IPS DF 6.9 (cell line): ENCODE results near the gene LHPP.

Experiments used
- DNase-seq: peaks from one replicate; pipeline ENCODE4 v3.0.0-alpha.2; 2013; ENCODE audit warnings: low read depth, low spot score
- H3K27ac ChIP-seq: one replicate; pipeline ENCODE4 v1.5.1; 2013; ENCODE audit warnings: low read length, control low read depth
- H3K27me3 ChIP-seq: 2 replicates; pipeline ENCODE4 v1.6.1; 2013; ENCODE audit warnings: mild to moderate bottlenecking, low read length; ENCODE audit not compliant: control insufficient read depth, insufficient read depth
- H3K36me3 ChIP-seq: 2 replicates; pipeline ENCODE4 v1.6.1; 2013; ENCODE audit warnings: low read length; ENCODE audit not compliant: control insufficient read depth, insufficient read depth
- H3K4me1 ChIP-seq: 2 replicates; pipeline ENCODE4 v1.6.1; 2013; ENCODE audit warnings: low read length; ENCODE audit not compliant: control insufficient read depth, insufficient read depth
- H3K4me3 ChIP-seq: 2 replicates; pipeline ENCODE4 v1.5.1; 2013; ENCODE audit warnings: mild to moderate bottlenecking, low read length
- H3K9me3 ChIP-seq: 2 replicates; pipeline ENCODE4 v1.6.1; 2013; ENCODE audit warnings: low read length, inconsistent platforms; ENCODE audit not compliant: control insufficient read depth, insufficient read depth
- WGBS: extraction: QIAGEN DNeasy Blood & Tissue Kit; methylation state at CpG from one replicate; pipeline ENCODE4 v1.1.7; 2013; ENCODE audit warnings: mixed read lengths, missing lambda C conversion rate; ENCODE audit not compliant: insufficient read length, insufficient coverage; 5-methylcytosine and 5-hydroxymethylcytosine counted together

Gene LHPP

GRCh38 chr10:124461642-124462347 is at the start of gene LHPP:
LHPP (plus strand) TSS chr10:124461823; CDS start chr10:124461863, 40 bp downstream.
- Histone ChIP-seq H3K4me3 (peak within 1 kb of the TSS; percentile 87; the same call in 1 of the 2 replicates), H3K9me3 (no peaks in the 10 kb centered on the region), H3K4me1 (peaks cover 7% of the 10 kb centered on the region; the same call in 1 of the 2 replicates), H3K27me3 (no peaks in the 10 kb centered on the region), H3K36me3 (no peaks in the 10 kb centered on the region), H3K27ac (no peak within 1 kb of the TSS)
- WGBS, result no CpG with 5 or more reads among the region's 81 CpGs
- DNase-seq, result no peak

- Histone ChIP-seq H3K4me3 (no peak overlapping the region), H3K9me3 (no peaks in the 10 kb centered on the region), H3K27ac (no peak overlapping the region), H3K27me3 (no peaks in the 10 kb centered on the region), H3K4me1 (no peaks in the 10 kb centered on the region), H3K36me3 (0 out of 2 replicates have a peak, but pooled peaks cover 2% of the 10 kb centered on the region)
- WGBS, result no CpG with 5 or more reads among the region's 4 CpGs
- no peak for DNase-seq
These were observed 47.5 kb upstream of the LHPP start for GRCh38 chr10:124414076-124414475.

- H3K9me3 ChIP-seq, result no peaks in the 10 kb centered on the region
- no CpG with 5 or more reads among the region's 2 CpGs for WGBS
These were observed 46.4 kb upstream of the LHPP start for GRCh38 chr10:124415210-124415609.

GRCh38 chr10:124416733-124417132 is 44.9 kb upstream of the LHPP start:
- Histone ChIP-seq H3K4me3 (no peak overlapping the region), H3K27ac (no peak overlapping the region), H3K36me3 (no peaks in the 10 kb centered on the region), H3K9me3 (no peaks in the 10 kb centered on the region), H3K27me3 (no peaks in the 10 kb centered on the region), H3K4me1 (no peaks in the 10 kb centered on the region)
- no peak for DNase-seq
- WGBS, result no CpG with 5 or more reads among the region's 6 CpGs

More at GRCh38 chr10:124415210-124415609, 46.4 kb upstream of the LHPP start:
- Histone ChIP-seq H3K36me3 (no peaks in the 10 kb centered on the region), H3K27ac (no peak overlapping the region), H3K4me3 (no peak overlapping the region), H3K27me3 (no peaks in the 10 kb centered on the region), H3K4me1 (no peaks in the 10 kb centered on the region)
- no peak for DNase-seq

- no peaks in the 10 kb centered on the region for H3K36me3 ChIP-seq
- no peaks in the 10 kb centered on the region for H3K9me3 ChIP-seq
- DNase-seq, result no peak
- no CpG with 5 or more reads among the region's 64 CpGs for WGBS
- no peaks in the 10 kb centered on the region for H3K4me1 ChIP-seq
- H3K27ac ChIP-seq, result no peak overlapping the region
- H3K4me3 ChIP-seq, result peak overlapping the region; percentile 73
- H3K27me3 ChIP-seq, result no peaks in the 10 kb centered on the region
These were observed 43.5 kb upstream of the LHPP start for GRCh38 chr10:124417895-124418725.

- no CpG with 5 or more reads among the region's 70 CpGs for WGBS
These were observed 42.7 kb upstream of the LHPP start, which contains the start of gene OAT for GRCh38 chr10:124418726-124419501. OAT (minus strand) TSS chr10:124418923; CDS start chr10:124412171, 6,752 bp downstream.

GRCh38 chr10:124419635-124420034 is 42.0 kb upstream of the LHPP start:
- Histone ChIP-seq H3K9me3 (no peaks in the 10 kb centered on the region), H3K4me3 (no peak overlapping the region), H3K27me3 (no peaks in the 10 kb centered on the region), H3K4me1 (peaks cover 2% of the 10 kb centered on the region; the same call in 1 of the 2 replicates), H3K36me3 (no peaks in the 10 kb centered on the region), H3K27ac (no peak overlapping the region)
- no peak for DNase-seq
- WGBS, result no CpG with 5 or more reads among the region's 10 CpGs

More at GRCh38 chr10:124418726-124419501, 42.7 kb upstream of the LHPP start, which contains the start of gene OAT:
- H3K9me3 ChIP-seq, result no peaks in the 10 kb centered on the region
- no peaks in the 10 kb centered on the region for H3K36me3 ChIP-seq
- peak within 1 kb of the TSS; percentile 73 for H3K4me3 ChIP-seq
- H3K27me3 ChIP-seq, result no peaks in the 10 kb centered on the region
- no peaks in the 10 kb centered on the region for H3K4me1 ChIP-seq
- H3K27ac ChIP-seq, result no peak within 1 kb of the TSS
- peak; percentile 93 for DNase-seq

- no peaks in the 10 kb centered on the region for H3K36me3 ChIP-seq
- DNase-seq, result no peak
- H3K4me3 ChIP-seq, result no peak overlapping the region
- no CpG with 5 or more reads among the region's 1 CpG for WGBS
- H3K27me3 ChIP-seq, result no peaks in the 10 kb centered on the region
- H3K27ac ChIP-seq, result no peak overlapping the region
- H3K4me1 ChIP-seq, result peaks cover 2% of the 10 kb centered on the region; the same call in 1 of the 2 replicates
- no peaks in the 10 kb centered on the region for H3K9me3 ChIP-seq
These were observed 41.4 kb upstream of the LHPP start for GRCh38 chr10:124420254-124420653.

GRCh38 chr10:124422742-124423141 is 38.9 kb upstream of the LHPP start:
- WGBS, result no CpG with 5 or more reads among the region's 12 CpGs
- H3K4me3 ChIP-seq, result no peak overlapping the region
- peaks cover 2% of the 10 kb centered on the region; the same call in 1 of the 2 replicates for H3K4me1 ChIP-seq
- DNase-seq, result no peak
- no peaks in the 10 kb centered on the region for H3K36me3 ChIP-seq
- H3K9me3 ChIP-seq, result no peaks in the 10 kb centered on the region
- no peaks in the 10 kb centered on the region for H3K27me3 ChIP-seq
- H3K27ac ChIP-seq, result no peak overlapping the region

- no peaks in the 10 kb centered on the region for H3K9me3 ChIP-seq
- no peaks in the 10 kb centered on the region for H3K36me3 ChIP-seq
- no CpG with 5 or more reads among the region's 5 CpGs for WGBS
- peaks cover 2% of the 10 kb centered on the region; the same call in 1 of the 2 replicates for H3K4me1 ChIP-seq
- no peak overlapping the region for H3K4me3 ChIP-seq
- H3K27me3 ChIP-seq, result no peaks in the 10 kb centered on the region
- no peak for DNase-seq
- H3K27ac ChIP-seq, result no peak overlapping the region
These were observed 37.8 kb upstream of the LHPP start for GRCh38 chr10:124423813-124424212.
